HEK293 (cell line): ENCODE results near the gene STARD9.

ENCODE experiments used
- EGR2 ChIP-seq: fragments of 450-650 bp; formaldehyde crosslinking; IDR thresholded peaks from 2 replicates; pipeline ENCODE4 v1.5.1; 2016; ENCODE audit warnings: low read depth, missing biosample characterization, missing genetic modification characterization
- ELK4 ChIP-seq: IDR thresholded peaks from 2 replicates; pipeline ENCODE4 v1.6.1; 2011; ENCODE audit warnings: mild to moderate bottlenecking, low read depth, low read length, borderline replicate concordance
- HOXA7 ChIP-seq: sonication (generic); formaldehyde crosslinking; IDR thresholded peaks from 2 replicates; pipeline ENCODE4 v1.8.1; 2022; ENCODE audit warnings: missing genetic modification reagents, borderline replicate concordance
- KLF1 ChIP-seq: fragments of 450-650 bp; formaldehyde crosslinking; IDR thresholded peaks from 2 replicates; pipeline ENCODE4 v1.5.1; 2016; ENCODE audit warnings: missing biosample characterization, missing genetic modification characterization
- KLF16 ChIP-seq: fragments of 450-650 bp; formaldehyde crosslinking; IDR thresholded peaks from 2 replicates; pipeline ENCODE4 v1.5.1; 2017; ENCODE audit warnings: missing biosample characterization, missing genetic modification characterization
- OSR2 ChIP-seq: fragments of 450-650 bp; formaldehyde crosslinking; IDR thresholded peaks from 2 replicates; pipeline ENCODE4 v1.5.1; 2016; ENCODE audit warnings: missing biosample characterization, missing genetic modification characterization
- SCRT1 ChIP-seq: fragments of 450-650 bp; formaldehyde crosslinking; IDR thresholded peaks from 2 replicates; pipeline ENCODE4 v1.5.1; 2016; ENCODE audit warnings: missing biosample characterization, missing genetic modification characterization, borderline replicate concordance
- SP3 ChIP-seq: fragments of 450-650 bp; formaldehyde crosslinking; IDR thresholded peaks from 2 replicates; pipeline ENCODE4 v1.5.1; 2016; ENCODE audit warnings: missing biosample characterization, missing genetic modification characterization
- TRIM28 ChIP-seq: IDR thresholded peaks from 2 replicates; pipeline ENCODE4 v1.6.1; 2011; ENCODE audit warnings: low read length, control low read depth, borderline replicate concordance
- TSHZ1 ChIP-seq: fragments of 450-650 bp; formaldehyde crosslinking; IDR thresholded peaks from 2 replicates; pipeline ENCODE4 v1.5.1; 2016; ENCODE audit warnings: missing biosample characterization, missing genetic modification characterization, borderline replicate concordance
- YY1 ChIP-seq: fragments of 450-650 bp; formaldehyde crosslinking; IDR thresholded peaks from 2 replicates; pipeline ENCODE4 v1.5.1; 2018; ENCODE audit warnings: missing biosample characterization, missing genetic modification characterization
- ZBTB17 ChIP-seq: fragments of 450-650 bp; formaldehyde crosslinking; IDR thresholded peaks from 2 replicates; pipeline ENCODE4 v1.5.1; 2016; ENCODE audit warnings: missing biosample characterization, missing genetic modification characterization
- ZBTB26 ChIP-seq: fragments of 450-650 bp; formaldehyde crosslinking; optimal IDR thresholded peaks from 2 replicates; pipeline ENCODE3; 2016; ENCODE audit warnings: missing biosample characterization, mild to moderate bottlenecking, missing genetic modification characterization
- ZBTB44 ChIP-seq: fragments of 450-650 bp; IDR thresholded peaks from 2 replicates; pipeline ENCODE4 v1.5.1; 2018; ENCODE audit warnings: missing biosample characterization, mild to moderate bottlenecking, missing genetic modification characterization
- ZFHX2 ChIP-seq: fragments of 450-650 bp; formaldehyde crosslinking; conservative IDR thresholded peaks from 2 replicates; pipeline ENCODE4 v1.5.1; 2016; ENCODE audit warnings: missing biosample characterization, missing genetic modification characterization
- ZFP37 ChIP-seq: fragments of 450-650 bp; formaldehyde crosslinking; IDR thresholded peaks from 2 replicates; pipeline ENCODE4 v1.5.1; 2016; ENCODE audit warnings: missing biosample characterization, missing genetic modification characterization
- ZIC2 ChIP-seq: fragments of 450-650 bp; formaldehyde crosslinking; IDR thresholded peaks from 2 replicates; pipeline ENCODE4 v1.5.1; 2016; ENCODE audit warnings: missing biosample characterization, missing genetic modification characterization
- ZNF184 ChIP-seq: fragments of 450-650 bp; IDR thresholded peaks from 2 replicates; pipeline ENCODE4 v1.5.1; 2018; ENCODE audit warnings: missing biosample characterization, mild to moderate bottlenecking, missing genetic modification characterization
- ZNF2 ChIP-seq: fragments of 450-650 bp; formaldehyde crosslinking; IDR thresholded peaks from 2 replicates; pipeline ENCODE4 v1.5.1; 2016; ENCODE audit warnings: missing biosample characterization, missing genetic modification characterization
- ZNF211 ChIP-seq: fragments of 450-650 bp; formaldehyde crosslinking; IDR thresholded peaks from 2 replicates; pipeline ENCODE4 v1.5.1; 2016; ENCODE audit warnings: low read depth, missing biosample characterization, missing genetic modification characterization
- ZNF221 ChIP-seq: fragments of 450-650 bp; formaldehyde crosslinking; IDR thresholded peaks from 2 replicates; pipeline ENCODE4 v1.5.1; 2017; ENCODE audit warnings: missing biosample characterization, missing genetic modification characterization, borderline replicate concordance
- ZNF26 ChIP-seq: fragments of 450-650 bp; formaldehyde crosslinking; IDR thresholded peaks from 2 replicates; pipeline ENCODE4 v1.5.1; 2016; ENCODE audit warnings: missing biosample characterization, missing genetic modification characterization
- ZNF416 ChIP-seq: fragments of 450-650 bp; formaldehyde crosslinking; IDR thresholded peaks from 2 replicates; pipeline ENCODE4 v1.5.1; 2016; ENCODE audit warnings: missing biosample characterization, missing genetic modification characterization
- ZNF449 ChIP-seq: fragments of 450-650 bp; formaldehyde crosslinking; IDR thresholded peaks from 2 replicates; pipeline ENCODE4 v1.5.1; 2017; ENCODE audit warnings: missing biosample characterization, mild to moderate bottlenecking, missing genetic modification characterization, moderate library complexity
- ZNF558 ChIP-seq: fragments of 450-650 bp; formaldehyde crosslinking; IDR thresholded peaks from 2 replicates; pipeline ENCODE4 v1.5.1; 2016; ENCODE audit warnings: missing biosample characterization, missing genetic modification characterization
- ZNF623 ChIP-seq: fragments of 450-650 bp; formaldehyde crosslinking; IDR thresholded peaks from 2 replicates; pipeline ENCODE4 v1.5.1; 2016; ENCODE audit warnings: missing biosample characterization, missing genetic modification characterization
- ZNF629 ChIP-seq: fragments of 450-650 bp; formaldehyde crosslinking; IDR thresholded peaks from 2 replicates; pipeline ENCODE4 v1.5.1; 2017; ENCODE audit warnings: missing biosample characterization, missing genetic modification characterization
- ZNF664 ChIP-seq: fragments of 450-650 bp; formaldehyde crosslinking; IDR thresholded peaks from 2 replicates; pipeline ENCODE4 v1.5.1; 2016; ENCODE audit warnings: missing biosample characterization, missing genetic modification characterization
- ZNF677 ChIP-seq: fragments of 450-650 bp; IDR thresholded peaks from 2 replicates; pipeline ENCODE4 v1.5.0; 2018; ENCODE audit warnings: missing biosample characterization, mild to moderate bottlenecking, missing genetic modification characterization, moderate library complexity
- ZNF830 ChIP-seq: fragments of 450-650 bp; IDR thresholded peaks from 2 replicates; pipeline ENCODE4 v1.5.0; 2018; ENCODE audit warnings: missing biosample characterization, missing genetic modification characterization, low read depth, mild to moderate bottlenecking, moderate library complexity
- ZSCAN16 ChIP-seq: fragments of 450-650 bp; formaldehyde crosslinking; IDR thresholded peaks from 2 replicates; pipeline ENCODE4 v1.5.1; 2016; ENCODE audit warnings: missing biosample characterization, missing genetic modification characterization
- ZSCAN30 ChIP-seq: fragments of 450-650 bp; IDR thresholded peaks from 2 replicates; pipeline ENCODE4 v1.5.1; 2018; ENCODE audit warnings: missing biosample characterization, mild to moderate bottlenecking, missing genetic modification characterization, moderate library complexity

STARD9 gene

GRCh38 chr15:42581272-42581730 lies 5.9 kb downstream of the STARD9 start (continued):
- 0 out of 2 replicates have a peak, but pooled peaks have one; percentile 17 for TF ChIP-seq ZSCAN30 (tag by site-specific recombination)
- TF ChIP-seq ZNF26: no peak
- TF ChIP-seq ZNF211 (tag by site-specific recombination): no peak
- TF ChIP-seq ZIC2: no peak
- no peak for TF ChIP-seq TSHZ1 (tag by site-specific recombination)
- no peak for TF ChIP-seq ZNF629 (tag by site-specific recombination)
- TF ChIP-seq ZNF449: no peak
- TF ChIP-seq ZSCAN16 (tag by site-specific recombination): no peak
- TF ChIP-seq ZNF664: no peak
- TF ChIP-seq ZFP37 (tag by site-specific recombination): no peak
- peak; percentile 16; the same call in 1 of the 2 replicates for TF ChIP-seq SP3
- TF ChIP-seq ZNF623 (tag by site-specific recombination): no peak
- TF ChIP-seq ZBTB44: no peak
- no peak for TF ChIP-seq KLF16 (tag by site-specific recombination)
- TF ChIP-seq ZNF677: no peak
- peak; percentile 65 for TF ChIP-seq EGR2 (tag by site-specific recombination)
- TF ChIP-seq ZNF184 (tag by site-specific recombination): no peak
- TF ChIP-seq ZFHX2 (tag by site-specific recombination): peak; percentile 79
- TF ChIP-seq ZNF416 (tag by site-specific recombination): no peak
- peak; percentile 88 for TF ChIP-seq ZBTB17 (tag by site-specific recombination)
- no peak for TF ChIP-seq SCRT1 (tag by site-specific recombination)
- no peak for TF ChIP-seq TRIM28
- TF ChIP-seq ELK4: no peak
- no peak for TF ChIP-seq KLF1
- TF ChIP-seq HOXA7: no peak
- TF ChIP-seq ZNF221 (tag by site-specific recombination): no peak
- peak; percentile 32; the same call in 1 of the 2 replicates for TF ChIP-seq ZNF2 (tag by site-specific recombination)
- no peak for TF ChIP-seq OSR2 (tag by site-specific recombination)
- no peak for TF ChIP-seq ZNF558 (tag by site-specific recombination)
- TF ChIP-seq ZBTB26 (tag by site-specific recombination): peak; percentile 79
- TF ChIP-seq ZNF830 (tag by site-specific recombination): no peak
- no peak for TF ChIP-seq YY1 (tag by site-specific recombination)
